OCI-LY7 (cell line): ENCODE measurements around the gene S100A2.

Experiments used
- EZH2phosphoT487 ChIP-seq: fragments of 200-600 bp; sonication (generic); IDR thresholded peaks from 2 replicates; pipeline ENCODE4 v1.6.1; 2018; ENCODE audit warnings: low read depth, borderline replicate concordance, mild to moderate bottlenecking, mixed run types, antibody characterized with exemption, low read length, moderate library complexity, mixed read lengths
- TF ChIP-seq, protein P1 (sequence below): fragments of 200-600 bp; sonication (generic); conservative IDR thresholded peaks from 2 replicates; pipeline ENCODE4 v1.5.1; 2014; ENCODE audit warnings: mild to moderate bottlenecking, antibody characterized with exemption, low read length, moderate library complexity, mixed read lengths

DNA sequence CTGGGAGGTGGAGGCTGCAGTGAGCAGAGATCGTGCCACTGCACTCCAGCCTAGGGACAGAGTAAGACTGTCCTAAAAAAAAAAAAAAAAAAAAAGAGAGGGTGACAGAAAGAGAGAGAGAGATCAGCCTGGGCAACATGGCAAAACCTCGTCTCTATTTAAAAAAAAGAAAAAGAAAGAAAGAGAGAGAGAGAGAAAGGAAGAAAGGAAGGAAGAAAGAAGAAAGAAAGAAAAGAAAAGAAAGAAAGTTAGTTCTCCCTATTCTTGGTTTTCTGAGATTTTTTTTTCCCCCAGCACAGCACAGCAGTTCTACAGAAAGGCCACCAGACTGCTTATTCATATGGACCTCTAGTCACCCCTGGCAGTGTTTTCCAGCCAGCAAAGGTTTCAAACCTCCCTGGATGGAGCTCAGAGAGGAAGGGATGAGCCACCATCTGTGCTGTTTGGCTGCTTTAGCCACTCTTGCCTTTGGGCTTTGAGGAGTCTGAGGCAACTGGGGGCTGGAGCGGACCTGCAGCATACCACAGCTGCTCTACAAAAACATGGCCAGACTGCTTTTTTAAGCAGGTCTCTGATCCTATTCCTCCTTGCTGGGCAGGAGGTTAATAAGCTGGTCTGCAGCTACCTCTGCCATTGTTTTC is 40.4 kb downstream of the S100A2 start:
- TF ChIP-seq, protein P1, sequence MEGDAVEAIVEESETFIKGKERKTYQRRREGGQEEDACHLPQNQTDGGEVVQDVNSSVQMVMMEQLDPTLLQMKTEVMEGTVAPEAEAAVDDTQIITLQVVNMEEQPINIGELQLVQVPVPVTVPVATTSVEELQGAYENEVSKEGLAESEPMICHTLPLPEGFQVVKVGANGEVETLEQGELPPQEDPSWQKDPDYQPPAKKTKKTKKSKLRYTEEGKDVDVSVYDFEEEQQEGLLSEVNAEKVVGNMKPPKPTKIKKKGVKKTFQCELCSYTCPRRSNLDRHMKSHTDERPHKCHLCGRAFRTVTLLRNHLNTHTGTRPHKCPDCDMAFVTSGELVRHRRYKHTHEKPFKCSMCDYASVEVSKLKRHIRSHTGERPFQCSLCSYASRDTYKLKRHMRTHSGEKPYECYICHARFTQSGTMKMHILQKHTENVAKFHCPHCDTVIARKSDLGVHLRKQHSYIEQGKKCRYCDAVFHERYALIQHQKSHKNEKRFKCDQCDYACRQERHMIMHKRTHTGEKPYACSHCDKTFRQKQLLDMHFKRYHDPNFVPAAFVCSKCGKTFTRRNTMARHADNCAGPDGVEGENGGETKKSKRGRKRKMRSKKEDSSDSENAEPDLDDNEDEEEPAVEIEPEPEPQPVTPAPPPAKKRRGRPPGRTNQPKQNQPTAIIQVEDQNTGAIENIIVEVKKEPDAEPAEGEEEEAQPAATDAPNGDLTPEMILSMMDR, result no peak
- TF ChIP-seq EZH2phosphoT487, result no peak
